ENCODE results near the gene CORO1C. TPM values are rescaled to one million over a fixed set of nuclear protein-coding genes. Genes with fewer than 3 reads are reported as not detected.
"Not testable (repeated sequence)": the region's sequence is repeated elsewhere in the genome, so short reads cannot be mapped to it uniquely, and the experiment has no call there.

Gene CORO1C
- polyA plus RNA-seq, 1 experiment: 532 TPM

GRCh38 chr12:108755481-108755880 lies 24.2 kb upstream of the CORO1C start:
- TF ChIP-seq CTCF (IDR thresholded peaks at IDR 0.05; ENCODE audit: insufficient read depth, low read depth, low read length): no peak
- no peaks in the 10 kb centered on the region for H3K36me3 ChIP-seq (ENCODE audit: control insufficient read depth, insufficient read depth, low read length)
- no peak for DNase-seq (ENCODE audit: low read depth)
- ChIA-PET CTCF (interaction anchor here (1.3 kb wide), 1 partner anchor 91 kb away, joined by 4 read pairs; no protein-coding TSS in a partner anchor), POLR2A (no interaction called here)
- no peaks in the 10 kb centered on the region for H3K27me3 ChIP-seq (ENCODE audit: control insufficient read depth, insufficient read depth, low read length)
- no peak overlapping the region for H3K4me3 ChIP-seq (ENCODE audit: low read depth, low read length)

GRCh38 chr12:108753976-108754375 lies 22.7 kb upstream of the CORO1C start:
- no peak for DNase-seq (ENCODE audit: low read depth)
- no peak overlapping the region for H3K4me3 ChIP-seq (ENCODE audit: low read depth, low read length)
- no peak for TF ChIP-seq CTCF (IDR thresholded peaks at IDR 0.05; ENCODE audit: insufficient read depth, low read depth, low read length)
- H3K36me3 ChIP-seq (ENCODE audit: control insufficient read depth, insufficient read depth, low read length): no peaks in the 10 kb centered on the region
- no peaks in the 10 kb centered on the region for H3K27me3 ChIP-seq (ENCODE audit: control insufficient read depth, insufficient read depth, low read length)
- CTCF ChIA-PET: interaction anchor here (0.9 kb wide), 1 partner anchor 18 kb away, joined by 3 read pairs; no protein-coding TSS in a partner anchor
- POLR2A ChIA-PET: no interaction called here

- H3K4me3 ChIP-seq (ENCODE audit: low read depth, low read length): no peak overlapping the region
- CTCF ChIA-PET: interaction anchor here (0.8 to 1.5 kb wide), 6 partner anchors 9 to 87 kb away, joined by 3 to 5 read pairs (median 3); no protein-coding TSS in a partner anchor
- no peaks in the 10 kb centered on the region for H3K27me3 ChIP-seq (ENCODE audit: control insufficient read depth, insufficient read depth, low read length)
- POLR2A ChIA-PET: no interaction called here
- no peak for DNase-seq (ENCODE audit: low read depth)
- no peaks in the 10 kb centered on the region for H3K36me3 ChIP-seq (ENCODE audit: control insufficient read depth, insufficient read depth, low read length)
- TF ChIP-seq CTCF (IDR thresholded peaks at IDR 0.05; ENCODE audit: insufficient read depth, low read depth, low read length): no peak
Observed at GRCh38 chr12:108752387-108752786, 21.1 kb upstream of the CORO1C start.

- no peak overlapping the region for H3K4me3 ChIP-seq (ENCODE audit: low read depth, low read length)
- no peak for DNase-seq (ENCODE audit: low read depth)
- H3K27me3 ChIP-seq (ENCODE audit: control insufficient read depth, insufficient read depth, low read length): no peaks in the 10 kb centered on the region
- CTCF ChIA-PET: interaction anchor here (0.8 to 1.5 kb wide), 5 partner anchors 11 to 87 kb away, joined by 3 to 5 read pairs (median 3); no protein-coding TSS in a partner anchor
- POLR2A ChIA-PET: no interaction called here
- no peak for TF ChIP-seq CTCF (IDR thresholded peaks at IDR 0.05; ENCODE audit: insufficient read depth, low read depth, low read length)
- H3K36me3 ChIP-seq (ENCODE audit: control insufficient read depth, insufficient read depth, low read length): no peaks in the 10 kb centered on the region
Observed at GRCh38 chr12:108751821-108752220, 20.5 kb upstream of the CORO1C start.

GRCh38 chr12:108751003-108751402 lies 19.7 kb upstream of the CORO1C start:
- H3K27me3 ChIP-seq (ENCODE audit: control insufficient read depth, insufficient read depth, low read length); H3K36me3 ChIP-seq (ENCODE audit: control insufficient read depth, insufficient read depth, low read length); CTCF ChIA-PET; POLR2A ChIA-PET; H3K4me3 ChIP-seq (ENCODE audit: low read depth, low read length); DNase-seq (ENCODE audit: low read depth): not testable (repeated sequence)

GRCh38 chr12:108750526-108750925 lies 19.2 kb upstream of the CORO1C start:
- Histone ChIP-seq H3K4me3 (ENCODE audit: low read depth, low read length) (no peak overlapping the region), H3K36me3 (ENCODE audit: control insufficient read depth, insufficient read depth, low read length) (no peaks in the 10 kb centered on the region), H3K27me3 (ENCODE audit: control insufficient read depth, insufficient read depth, low read length) (no peaks in the 10 kb centered on the region)
- ChIA-PET CTCF (no interaction called here), POLR2A (no interaction called here)
- no peak for TF ChIP-seq CTCF (IDR thresholded peaks at IDR 0.05; ENCODE audit: insufficient read depth, low read depth, low read length)
- DNase-seq (ENCODE audit: low read depth): no peak

All from BJ (cell line).